HG03066 (cell line): ENCODE results near the gene NCOA3.

Source experiments
- ATAC-seq: cut with Tn5 transposase; IDR thresholded peaks from one replicate; pipeline ENCODE4 v1.9.1; 2021; ENCODE audit warnings: low read depth; ENCODE audit not compliant: unreplicated experiment

NCOA3 gene

DNA sequence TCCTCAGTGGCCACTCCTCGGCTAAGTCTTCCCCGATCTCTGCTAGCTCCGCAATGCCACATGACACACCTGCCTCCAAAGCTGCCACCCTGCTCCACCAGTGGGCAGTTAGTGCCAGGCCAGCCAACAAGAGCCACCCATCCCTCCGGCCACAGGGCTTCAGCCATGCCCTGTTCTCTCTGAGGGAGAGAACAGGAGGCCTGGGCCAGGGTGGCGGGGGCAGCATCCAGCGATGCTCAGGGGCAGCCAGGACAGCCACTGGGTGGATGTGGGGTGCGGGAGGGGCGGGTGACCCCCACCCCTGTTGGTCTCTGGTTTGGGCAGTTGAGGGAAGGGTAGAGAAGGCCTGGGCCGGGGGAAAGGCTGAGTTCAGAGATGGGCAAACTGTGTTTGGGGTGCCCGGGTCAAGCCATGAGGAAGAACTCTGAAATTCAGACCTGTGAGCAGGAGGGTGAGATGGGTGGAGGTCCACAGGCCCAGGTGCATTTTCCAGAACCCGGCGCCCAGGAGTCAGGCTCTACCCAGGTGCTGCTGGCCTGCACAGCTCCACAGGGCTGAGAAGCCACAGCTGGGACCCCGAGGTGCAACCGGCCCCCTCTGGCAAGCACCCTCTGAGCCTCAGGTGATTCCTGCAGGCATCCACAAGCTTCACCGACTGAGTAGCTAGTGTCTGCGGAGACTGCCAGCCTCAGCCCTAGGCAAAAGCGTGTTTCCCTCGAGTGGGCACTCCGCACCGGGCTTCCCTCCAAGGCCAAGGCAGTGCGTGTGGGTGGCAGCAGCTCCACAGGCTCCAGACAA is 192.5 kb downstream of the NCOA3 start:
- no peak for ATAC-seq

DNA sequence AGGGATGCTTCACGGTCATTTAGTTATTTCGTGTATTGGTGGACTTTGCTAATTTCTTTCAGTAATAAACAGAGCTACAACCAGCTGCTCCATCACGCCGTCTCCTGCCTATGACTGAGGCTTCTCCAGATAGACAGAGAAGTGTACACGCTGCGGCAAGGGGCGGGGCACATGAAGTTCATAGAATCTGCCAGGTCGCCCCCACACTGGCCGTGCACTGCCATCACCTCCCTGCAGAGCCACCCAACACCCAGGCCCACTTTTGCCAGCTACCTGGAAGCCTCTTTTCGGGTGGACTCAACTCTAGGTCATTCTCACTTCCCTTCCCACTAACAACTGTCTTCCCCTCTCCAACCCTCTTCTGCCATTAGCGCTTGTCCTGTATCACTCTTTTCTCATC is 195.2 kb downstream of the NCOA3 start:
- no peak for ATAC-seq

DNA sequence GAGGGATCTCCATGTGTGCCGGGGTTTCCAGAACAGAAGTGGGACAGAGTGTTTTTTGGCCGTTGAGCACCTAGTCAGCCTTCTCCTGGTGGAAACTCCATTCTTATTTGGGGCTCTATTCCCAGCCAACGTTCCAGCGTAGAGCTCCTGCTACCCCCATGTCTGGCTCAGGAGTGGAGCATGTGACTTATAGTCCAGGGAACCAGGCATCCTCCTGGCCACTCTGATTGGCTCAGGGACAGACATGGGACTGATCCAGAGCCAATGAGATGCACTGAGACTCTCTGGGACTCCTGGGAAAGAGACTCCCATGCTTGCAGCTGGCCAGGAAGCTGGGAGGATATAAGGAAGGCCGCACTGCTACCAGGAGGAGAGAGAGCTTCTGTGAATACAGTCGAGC is 196.5 kb downstream of the NCOA3 start:
- ATAC-seq: no peak

DNA sequence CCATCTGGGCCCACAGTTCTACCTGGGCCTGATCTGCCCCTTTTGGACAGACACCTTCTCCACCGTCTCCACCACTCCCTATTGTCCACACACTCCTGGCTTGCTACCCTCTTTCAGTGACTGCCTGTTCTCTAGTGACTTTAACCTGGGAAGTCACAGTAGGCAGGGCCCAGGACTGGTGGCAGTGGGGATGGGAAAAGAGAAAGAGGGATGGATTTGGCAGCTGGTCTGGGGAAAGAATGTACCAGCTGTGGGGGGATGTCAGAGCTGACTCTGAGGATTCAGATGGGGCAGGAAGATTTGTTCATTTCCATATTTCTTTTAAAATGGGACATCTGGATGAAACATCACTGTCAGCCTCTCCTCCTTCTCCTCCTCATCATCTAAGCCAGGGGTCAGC is 198.1 kb downstream of the NCOA3 start:
- no peak for ATAC-seq

DNA sequence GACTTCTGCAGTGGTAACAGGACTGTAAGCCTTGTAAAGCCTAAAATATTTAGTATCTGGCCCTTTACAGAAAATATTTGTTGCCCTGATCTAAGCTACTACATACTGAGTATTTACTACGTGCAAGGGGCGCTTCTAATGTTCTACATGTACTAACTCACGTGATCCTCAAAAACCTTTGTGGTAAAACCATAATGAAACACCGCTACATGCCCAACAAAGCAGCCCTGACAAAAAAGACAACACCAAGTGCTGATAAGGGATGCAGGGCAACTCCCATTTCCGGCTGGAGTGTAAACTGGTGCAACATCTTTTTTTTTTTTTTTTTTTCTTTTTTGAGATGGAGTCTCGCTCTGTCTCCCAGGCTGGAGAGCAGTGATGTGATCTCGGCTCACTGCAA is 198.6 kb downstream of the NCOA3 start:
- no peak for ATAC-seq

DNA sequence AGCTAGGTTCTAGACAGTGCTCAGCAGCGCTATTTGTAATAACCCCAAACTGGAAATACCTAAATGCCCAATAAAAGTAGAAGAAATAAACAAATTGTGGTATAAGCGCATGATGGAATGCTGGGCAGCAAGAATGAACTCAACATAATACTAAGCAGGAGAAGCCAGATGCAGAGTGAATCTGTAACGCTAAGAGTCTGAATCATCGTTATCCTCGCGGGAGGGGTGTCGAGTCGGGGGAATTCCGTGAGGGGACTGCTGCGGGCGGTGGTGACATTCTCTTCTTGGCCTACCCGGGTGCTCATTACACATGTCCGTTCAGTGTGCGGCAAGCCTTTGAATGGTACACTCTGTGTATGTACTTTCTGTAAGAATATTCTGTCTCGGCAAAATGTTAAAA is 199.9 kb downstream of the NCOA3 start:
- ATAC-seq: no peak

DNA sequence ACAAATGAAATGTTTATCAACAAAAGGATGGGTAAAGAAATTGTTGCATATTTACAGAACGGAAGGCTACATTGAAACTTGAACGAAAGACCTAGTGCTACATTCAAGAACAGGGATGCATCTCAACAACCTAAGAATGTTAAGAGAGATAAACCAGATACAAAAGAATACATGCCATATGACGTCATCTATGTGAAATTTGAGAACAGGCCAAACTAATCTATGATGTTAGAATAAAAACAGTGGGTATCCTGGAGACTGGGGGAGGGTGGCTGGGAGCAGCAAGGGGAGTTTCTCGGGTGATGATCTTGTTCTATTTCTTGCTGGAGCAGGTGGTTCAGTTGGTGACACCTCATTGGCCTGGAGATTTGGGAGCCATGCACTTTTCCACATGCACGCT is 202.1 kb downstream of the NCOA3 start:
- no peak for ATAC-seq

DNA sequence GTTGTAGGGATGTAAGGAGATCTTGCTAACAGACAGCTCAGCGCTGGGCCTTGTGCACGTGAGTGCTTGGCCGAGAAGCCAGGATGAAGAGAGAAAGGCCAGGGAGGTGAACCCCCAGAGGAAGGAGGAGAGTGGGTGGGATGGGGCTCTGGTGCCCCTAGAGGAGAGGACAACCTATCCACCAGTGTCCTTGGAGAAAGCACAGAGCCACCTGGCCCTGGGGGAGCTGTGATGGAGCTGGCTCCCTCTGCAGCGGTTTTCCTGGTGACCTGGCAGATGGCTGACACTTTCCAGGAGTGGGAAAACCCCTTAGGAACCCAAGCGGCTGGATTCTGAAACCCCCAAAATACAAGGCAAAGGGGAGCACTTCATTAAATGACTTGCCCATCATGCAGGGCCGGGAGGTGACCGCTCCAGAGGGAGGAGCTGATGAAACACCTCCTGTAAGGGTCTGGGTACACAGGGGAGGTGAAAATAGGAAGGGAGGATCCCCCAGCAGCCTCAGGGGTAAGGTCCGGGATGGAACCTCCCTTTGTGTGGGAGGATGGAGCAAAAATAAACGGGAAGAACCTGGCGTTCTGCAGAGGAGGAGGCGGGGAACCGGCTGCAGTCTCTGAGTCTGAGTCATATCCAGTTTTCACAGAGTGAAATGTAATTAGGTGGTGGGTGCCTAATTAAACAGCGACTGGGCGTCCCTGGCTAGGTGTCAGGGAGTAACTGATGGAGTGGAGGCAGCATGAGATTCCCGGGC is 203.2 kb downstream of the NCOA3 start:
- no peak for ATAC-seq

DNA sequence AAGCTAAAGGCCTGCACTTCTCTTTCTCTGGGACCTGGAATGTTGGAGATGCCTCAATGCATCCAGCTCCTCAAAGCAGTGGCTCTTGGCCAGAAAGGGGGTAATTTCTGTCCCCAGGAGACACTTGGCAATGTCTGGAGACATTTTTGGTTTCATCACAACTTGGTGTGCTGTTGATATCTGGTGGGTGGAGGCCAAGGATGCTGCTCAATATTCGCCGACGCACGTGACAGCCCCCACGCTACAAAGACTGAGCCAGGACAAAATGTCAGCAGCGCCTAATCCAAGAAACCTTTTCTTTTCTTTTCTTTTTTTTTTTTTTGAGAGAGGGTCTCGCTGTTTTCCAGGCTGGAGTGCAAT is 203.8 kb downstream of the NCOA3 start:
- no peak for ATAC-seq

DNA sequence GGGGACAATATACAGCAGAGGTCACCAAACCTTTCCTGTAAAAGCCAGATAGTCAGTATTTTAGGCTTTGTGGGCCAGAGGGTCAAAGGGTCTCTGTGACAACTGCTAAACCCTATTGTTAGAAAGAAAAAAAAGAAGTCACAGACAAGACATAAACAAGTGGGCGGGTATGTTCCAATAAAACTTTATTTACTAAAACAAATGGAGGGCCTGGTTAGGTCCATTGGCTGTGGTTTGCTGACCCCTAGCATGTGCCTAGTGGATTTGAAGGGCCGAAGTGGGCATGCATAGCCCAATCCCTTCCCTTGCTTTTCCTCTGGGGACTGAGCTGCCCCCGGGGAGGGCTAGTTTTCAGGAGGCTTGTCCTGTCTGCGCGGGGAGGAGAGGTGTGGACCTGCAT is 204.7 kb downstream of the NCOA3 start:
- no peak for ATAC-seq
